GM12878 (cell line): ENCODE measurements around the gene CTNNA3.

ENCODE experiments used
- BHLHE40 ChIP-seq, 2 experiments: fragments of 450-650 bp in 1 of 2; IDR thresholded peaks; 2 replicates each; pipeline ENCODE4 v1.6.1; 2011 to 2017; ENCODE audit warnings: low read depth in 2 of 2, borderline replicate concordance in 1 of 2, improper control_type of control experiment in 1 of 2, low read length in 1 of 2, mild to moderate bottlenecking in 1 of 2
- CEBPB ChIP-seq, 2 experiments: fragments of 150-350 bp in 1 of 2; IDR thresholded peaks; 2 replicates each; pipeline ENCODE4 v1.6.1; 2012 to 2014; ENCODE audit warnings: low read depth in 2 of 2, low read length in 2 of 2, borderline replicate concordance in 1 of 2, inconsistent platforms in 1 of 2
- EZH2 ChIP-seq: IDR thresholded peaks from 2 replicates; pipeline ENCODE4 v1.6.1; 2012; ENCODE audit warnings: low read depth, mild to moderate bottlenecking, control low read depth, inconsistent platforms, low read length, borderline replicate concordance; ENCODE audit not compliant: control insufficient read depth
- NR2F1 ChIP-seq: fragments of 450-650 bp; conservative IDR thresholded peaks from 2 replicates; pipeline ENCODE4 v1.6.1; 2017; ENCODE audit warnings: mild to moderate bottlenecking
- TAF1 ChIP-seq: IDR thresholded peaks from 2 replicates; pipeline ENCODE4 v1.6.1; 2011; ENCODE audit warnings: mild to moderate bottlenecking, low read depth, low read length, borderline replicate concordance
- ZNF274 ChIP-seq: IDR thresholded peaks from one replicate; pipeline ENCODE4 v1.8.0; 2011; ENCODE audit not compliant: insufficient read length, insufficient read depth
- ZNF622 ChIP-seq: fragments of 450-650 bp; IDR thresholded peaks from 2 replicates; pipeline ENCODE4 v1.6.1; 2017; ENCODE audit warnings: mild to moderate bottlenecking, inconsistent platforms
- TF ChIP-seq, protein P1 (sequence below): fragments of 450-650 bp; IDR thresholded peaks from 2 replicates; pipeline ENCODE4 v1.6.1; 2014; ENCODE audit warnings: mild to moderate bottlenecking
- TF ChIP-seq, protein P2 (sequence below): IDR thresholded peaks from 2 replicates; pipeline ENCODE4 v1.6.1; 2011; ENCODE audit warnings: low read depth, low read length, improper control_type of control experiment, borderline replicate concordance

DNA sequence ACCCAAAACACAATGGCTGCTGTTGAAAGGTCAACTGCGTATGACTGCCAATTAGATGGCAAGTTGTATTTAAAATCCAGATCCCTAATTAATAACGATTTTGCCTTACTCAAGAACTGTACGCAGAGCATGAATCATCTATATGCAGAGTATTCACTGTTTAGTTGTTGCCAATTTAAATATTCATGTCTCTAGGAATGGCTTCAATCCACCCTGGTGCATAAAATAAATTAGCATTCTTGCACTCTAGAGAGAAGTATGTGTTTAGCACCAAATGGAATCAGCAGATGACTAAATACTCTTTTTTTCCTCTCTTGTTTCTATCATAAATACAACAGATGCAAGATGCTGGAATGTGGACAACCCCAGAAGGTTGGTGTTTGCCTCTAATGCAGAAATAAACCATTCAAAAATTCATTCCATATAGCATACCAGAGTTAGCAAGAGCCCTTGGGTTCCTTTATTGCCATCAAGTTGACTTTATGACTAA lies 449.9 kb downstream of the CTNNA3 start:
- TF ChIP-seq EZH2 (no peak), ZNF274 (no peak), ZNF622 (no peak), BHLHE40 (IDR thresholded peaks at IDR 0.05; ENCODE audit: borderline replicate concordance in 1 of 2, low read depth in 2 of 2, low read length in 1 of 2) (no peak), TAF1 (no peak), NR2F1 (no peak), CEBPB (IDR thresholded peaks at IDR 0.05; ENCODE audit: borderline replicate concordance in 1 of 2, low read depth in 2 of 2, low read length in 2 of 2) (no peak)
- TF ChIP-seq, protein P1, sequence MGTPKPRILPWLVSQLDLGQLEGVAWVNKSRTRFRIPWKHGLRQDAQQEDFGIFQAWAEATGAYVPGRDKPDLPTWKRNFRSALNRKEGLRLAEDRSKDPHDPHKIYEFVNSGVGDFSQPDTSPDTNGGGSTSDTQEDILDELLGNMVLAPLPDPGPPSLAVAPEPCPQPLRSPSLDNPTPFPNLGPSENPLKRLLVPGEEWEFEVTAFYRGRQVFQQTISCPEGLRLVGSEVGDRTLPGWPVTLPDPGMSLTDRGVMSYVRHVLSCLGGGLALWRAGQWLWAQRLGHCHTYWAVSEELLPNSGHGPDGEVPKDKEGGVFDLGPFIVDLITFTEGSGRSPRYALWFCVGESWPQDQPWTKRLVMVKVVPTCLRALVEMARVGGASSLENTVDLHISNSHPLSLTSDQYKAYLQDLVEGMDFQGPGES, result no peak
- TF ChIP-seq, protein P2, sequence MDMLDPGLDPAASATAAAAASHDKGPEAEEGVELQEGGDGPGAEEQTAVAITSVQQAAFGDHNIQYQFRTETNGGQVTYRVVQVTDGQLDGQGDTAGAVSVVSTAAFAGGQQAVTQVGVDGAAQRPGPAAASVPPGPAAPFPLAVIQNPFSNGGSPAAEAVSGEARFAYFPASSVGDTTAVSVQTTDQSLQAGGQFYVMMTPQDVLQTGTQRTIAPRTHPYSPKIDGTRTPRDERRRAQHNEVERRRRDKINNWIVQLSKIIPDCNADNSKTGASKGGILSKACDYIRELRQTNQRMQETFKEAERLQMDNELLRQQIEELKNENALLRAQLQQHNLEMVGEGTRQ, result no peak
